CD4-positive, alpha-beta T cell treated with Interleukin-4 for 1 hour (primary cell): ENCODE data around the gene PRR15L.
"Not testable (repeated sequence)": the region's sequence is repeated elsewhere in the genome, so short reads cannot be mapped to it uniquely, and the experiment has no call there.

ENCODE experiments used
- DNase-seq, 2 donors: peaks; one replicate each; pipeline ENCODE4 v3.0.0-alpha.2; 2020 to 2022

PRR15L gene

GRCh38 chr17:47929218-47930000 lies 28.3 kb downstream of the PRR15L start:
- no peak for DNase-seq

DNA sequence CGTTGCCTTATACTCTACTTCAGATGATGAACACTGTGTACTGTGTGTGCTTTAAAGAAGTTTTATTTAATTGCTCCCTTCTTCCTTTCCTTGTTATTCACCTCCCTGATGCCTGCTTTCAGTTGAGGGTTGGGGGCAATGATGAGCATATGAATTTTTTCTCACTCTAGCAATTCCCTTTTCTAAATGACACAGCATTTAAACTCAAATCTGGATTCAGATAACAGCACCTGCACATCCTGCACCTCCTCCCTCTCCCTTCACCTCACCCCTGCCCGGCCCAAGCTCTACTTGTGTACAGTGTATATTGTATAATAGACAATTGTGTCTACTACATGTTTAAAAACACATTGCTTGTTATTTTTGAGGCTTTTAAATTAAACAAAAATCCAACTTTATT lies 29.3 kb downstream of the PRR15L start:
- no peak for DNase-seq

DNA sequence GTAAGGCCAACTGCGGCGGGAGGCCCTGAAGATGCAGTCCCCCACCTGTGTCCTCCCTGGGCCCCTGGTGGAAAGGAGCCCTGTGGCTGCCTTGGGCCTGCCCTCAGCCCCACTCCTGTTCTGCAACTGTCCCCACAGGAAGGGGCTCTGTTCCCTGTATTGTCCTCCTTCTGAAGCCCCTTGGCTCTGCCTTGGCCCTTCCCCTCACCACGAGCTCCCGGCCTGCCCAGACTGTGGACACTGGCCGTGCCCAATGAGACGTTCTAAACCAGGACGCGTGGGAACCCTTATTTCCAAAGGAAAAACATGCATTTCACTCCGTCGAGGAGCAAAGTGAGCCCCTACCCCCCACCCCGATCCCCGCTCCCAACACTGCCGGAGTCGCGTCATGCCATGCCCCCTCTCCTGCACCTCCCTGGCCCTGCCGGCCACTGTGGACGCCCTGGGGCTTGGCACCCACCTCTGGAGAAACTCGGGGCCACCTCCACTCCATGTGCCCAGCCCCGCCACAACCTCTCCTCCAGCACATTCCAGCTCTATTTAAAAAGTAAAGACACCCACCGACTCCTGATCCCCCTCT lies 29.8 kb downstream of the PRR15L start:
- no peak for DNase-seq

GRCh38 chr17:47925678-47925988 lies 32.0 kb downstream of the PRR15L start:
- DNase-seq, result no peak

DNA sequence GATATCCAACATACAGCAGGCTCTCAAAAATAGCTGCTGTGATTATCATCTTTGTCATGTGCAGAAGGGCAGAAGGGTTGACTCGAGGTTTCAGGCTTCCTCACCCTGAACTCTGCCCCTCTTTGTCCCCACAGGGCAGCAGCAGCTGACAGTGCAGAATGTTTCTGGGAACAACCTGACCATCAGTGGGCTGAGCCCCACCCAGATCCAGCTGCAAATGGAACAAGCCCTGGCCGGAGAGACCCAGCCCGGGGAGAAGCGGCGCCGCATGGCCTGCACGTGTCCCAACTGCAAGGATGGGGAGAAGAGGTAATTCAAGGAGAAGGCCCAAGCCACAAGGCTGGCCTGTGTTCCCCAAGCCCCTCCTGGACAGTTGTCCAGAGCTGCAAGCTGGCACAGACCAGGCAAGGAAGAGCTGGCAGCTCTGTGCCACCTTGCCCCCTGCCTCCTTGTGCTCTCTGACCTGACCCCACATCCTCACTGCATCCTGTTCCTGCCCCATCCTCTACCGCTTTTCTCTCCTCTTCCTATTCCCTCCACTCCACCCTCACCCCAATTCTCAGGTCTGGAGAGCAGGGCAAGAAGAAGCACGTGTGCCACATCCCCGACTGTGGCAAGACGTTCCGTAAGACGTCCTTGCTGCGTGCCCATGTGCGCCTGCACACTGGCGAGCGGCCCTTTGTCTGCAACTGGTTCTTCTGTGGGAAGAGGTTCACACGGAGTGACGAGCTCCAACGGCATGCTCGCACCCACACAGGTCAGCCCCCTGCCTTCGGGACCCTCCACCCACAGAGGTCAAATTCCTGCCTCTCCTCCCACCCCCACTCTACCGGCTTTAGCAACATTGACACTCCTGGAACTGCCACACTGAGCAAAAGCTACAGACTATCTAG lies 32.7 kb downstream of the PRR15L start:
- no peak for DNase-seq

GRCh38 chr17:47919889-47920288 lies 37.8 kb downstream of the PRR15L start:
- DNase-seq, result not testable (repeated sequence)

DNA sequence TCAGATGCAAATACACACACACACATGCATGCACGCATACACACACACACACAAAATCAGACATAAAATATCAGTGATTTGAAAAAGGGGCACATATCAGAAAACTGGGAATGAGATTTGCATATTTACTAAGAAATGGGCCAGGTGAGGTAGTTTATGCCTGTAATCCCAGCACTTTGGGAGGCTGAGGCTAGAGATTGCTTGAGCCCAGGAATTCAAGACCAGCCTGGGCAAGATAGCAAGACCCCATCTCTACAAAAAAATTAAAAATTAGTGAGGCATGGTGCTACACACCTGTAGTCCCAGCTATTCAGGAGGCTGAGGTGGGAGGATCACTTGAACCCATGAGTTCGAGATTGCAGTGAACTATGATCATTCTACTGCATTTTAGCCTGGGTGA lies 38.7 kb downstream of the PRR15L start:
- DNase-seq, result no peak

DNA sequence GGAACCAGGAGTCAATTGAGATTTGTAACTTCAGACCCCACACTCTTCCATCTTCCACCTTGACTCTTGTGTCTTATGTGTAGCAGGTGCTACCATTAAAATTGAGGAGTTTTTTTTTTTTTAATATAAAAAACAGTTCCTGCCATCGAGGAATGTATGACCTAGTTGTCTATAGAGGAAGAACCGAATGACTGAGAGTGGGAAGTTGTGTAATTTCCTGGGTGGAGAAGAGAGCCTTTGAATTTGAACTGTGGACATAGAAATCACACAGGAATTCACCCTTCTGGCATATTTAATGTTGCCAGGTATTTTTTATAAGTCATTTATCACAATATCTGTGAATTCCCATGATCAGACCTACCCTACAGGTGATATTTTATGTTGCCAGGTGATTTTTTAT lies 39.7 kb downstream of the PRR15L start:
- DNase-seq, result no peak

GRCh38 chr17:47917581-47917980 lies 40.1 kb downstream of the PRR15L start:
- no peak for DNase-seq

DNA sequence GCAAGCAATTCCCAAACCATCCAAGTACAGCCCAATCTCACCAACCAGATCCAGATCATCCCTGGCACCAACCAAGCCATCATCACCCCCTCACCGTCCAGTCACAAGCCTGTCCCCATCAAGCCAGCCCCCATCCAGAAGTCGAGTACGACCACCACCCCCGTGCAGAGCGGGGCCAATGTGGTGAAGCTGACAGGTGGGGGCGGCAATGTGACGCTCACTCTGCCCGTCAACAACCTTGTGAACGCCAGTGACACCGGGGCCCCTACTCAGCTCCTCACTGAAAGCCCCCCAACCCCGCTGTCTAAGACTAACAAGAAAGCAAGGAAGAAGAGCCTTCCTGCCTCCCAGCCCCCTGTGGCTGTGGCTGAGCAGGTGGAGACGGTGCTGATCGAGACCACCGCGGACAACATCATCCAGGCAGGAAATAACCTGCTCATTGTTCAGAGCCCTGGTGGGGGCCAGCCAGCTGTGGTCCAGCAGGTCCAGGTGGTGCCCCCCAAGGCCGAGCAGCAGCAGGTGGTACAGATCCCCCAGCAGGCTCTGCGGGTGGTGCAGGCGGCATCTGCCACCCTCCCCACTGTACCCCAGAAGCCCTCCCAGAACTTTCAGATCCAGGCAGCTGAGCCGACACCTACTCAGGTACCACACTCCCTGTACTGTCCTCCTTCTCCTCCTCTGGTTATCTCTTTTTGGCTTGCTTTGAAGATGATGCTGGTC lies 41.0 kb downstream of the PRR15L start:
- no peak for DNase-seq

GRCh38 chr17:47915776-47916398 lies 41.8 kb downstream of the PRR15L start:
- no peak for DNase-seq

GRCh38 chr17:47914306-47914948 lies 43.3 kb downstream of the PRR15L start:
- no peak for DNase-seq

DNA sequence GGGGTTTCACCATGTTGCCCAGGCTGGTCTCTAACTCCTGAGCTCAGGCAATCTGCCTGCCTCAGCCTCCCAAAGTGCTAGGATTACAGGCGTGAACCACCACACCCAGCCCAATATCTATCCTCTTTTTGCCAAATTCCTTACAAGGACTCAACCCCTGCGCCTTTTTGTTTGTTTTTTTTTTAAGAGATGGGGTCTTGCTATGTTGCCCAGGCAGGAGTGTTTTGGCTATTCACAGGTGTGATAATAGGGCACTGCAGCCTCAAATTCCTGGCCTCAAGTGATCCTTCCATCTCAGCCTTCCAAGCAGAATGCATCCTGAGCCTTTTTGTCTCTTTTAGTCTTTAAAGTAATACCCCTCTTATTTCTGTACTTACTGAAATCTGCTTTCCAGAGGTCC lies 44.6 kb downstream of the PRR15L start:
- DNase-seq, result no peak

DNA sequence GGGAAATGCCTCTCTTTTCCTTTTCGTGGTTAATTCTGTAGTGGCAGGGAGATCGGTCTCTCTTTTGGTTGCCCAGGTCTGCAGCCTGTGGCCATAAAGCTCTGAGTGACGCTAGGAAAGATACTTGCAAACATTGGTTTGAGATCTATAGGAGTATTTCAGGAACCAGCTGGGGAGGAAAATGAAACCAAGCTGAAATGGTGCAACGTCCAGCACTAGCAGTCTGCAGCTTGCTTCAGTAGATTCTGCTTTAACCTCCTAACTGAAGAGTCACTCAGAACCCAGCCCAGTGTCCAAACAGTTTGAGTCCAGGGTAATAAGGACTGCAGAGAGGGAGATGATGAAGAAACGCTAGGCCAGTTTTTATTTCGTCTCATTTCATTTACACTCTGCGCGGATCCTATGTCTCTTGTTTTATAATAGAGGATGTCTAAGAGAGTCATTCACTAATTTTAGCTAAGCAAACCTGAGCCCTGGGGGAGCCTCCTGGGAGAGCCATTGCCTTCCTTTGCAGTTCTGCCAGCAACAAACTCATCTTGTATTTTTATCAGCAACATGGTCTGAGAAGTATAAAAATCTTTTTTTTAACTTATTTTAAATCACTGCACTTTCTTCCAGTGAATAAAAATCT lies 49.6 kb downstream of the PRR15L start:
- DNase-seq, result no peak

- DNase-seq, result no peak
Measured at GRCh38 chr17:47906443-47906842, 51.2 kb downstream of the PRR15L start.

GRCh38 chr17:47905221-47905733 lies 52.4 kb downstream of the PRR15L start:
- no peak for DNase-seq

DNA sequence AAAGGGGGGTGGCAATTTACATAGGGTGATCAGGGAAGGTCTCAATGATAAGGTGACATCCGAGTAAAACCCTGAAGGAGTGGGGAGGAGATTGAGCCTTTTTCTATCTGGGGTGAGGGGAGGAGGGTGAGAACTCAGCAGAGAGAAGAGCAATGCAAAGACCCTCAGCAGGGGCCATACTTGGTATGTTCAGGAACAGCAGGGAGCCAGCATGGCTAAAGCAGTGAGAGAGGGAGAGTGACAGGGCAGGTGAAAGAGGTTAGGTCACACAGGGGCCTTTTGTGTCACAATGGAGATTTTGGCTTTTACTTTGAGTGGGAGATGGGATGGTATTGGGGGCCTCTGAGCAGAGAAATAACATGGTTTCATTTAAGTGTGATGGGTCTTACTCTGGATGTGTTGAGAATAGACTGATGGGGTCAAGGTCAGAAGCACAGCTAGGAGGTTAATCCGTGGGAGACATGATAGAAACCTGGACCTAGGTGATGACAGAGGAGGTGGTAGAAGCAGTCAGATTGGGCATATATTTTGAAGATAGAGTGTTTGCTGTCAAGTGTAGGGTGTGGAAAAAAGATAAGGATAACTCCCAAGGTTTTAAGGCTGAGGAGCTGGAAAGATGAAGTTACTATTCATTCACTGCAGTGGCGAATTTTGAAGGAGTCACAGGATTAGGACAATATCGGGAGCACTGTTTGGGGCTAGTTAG lies 55.5 kb downstream of the PRR15L start:
- DNase-seq, result no peak
